ENCODE measurements around the gene PTPRE. TPM values are rescaled to one million over a fixed set of nuclear protein-coding genes. Genes with fewer than 3 reads are reported as not detected.

The PTPRE gene
- total RNA-seq, 3 donors from 2014 or later = 11.8 to 42.9 (median 25.6) TPM

GRCh38 chr10:127959428-127959827 lies 52.5 kb downstream of the PTPRE start:
- H3K4me1 ChIP-seq = no peaks in the 10 kb centered on the region
- TF ChIP-seq CTCF (IDR thresholded peaks at IDR 0.05) (no peak), POLR2A (IDR thresholded peaks at IDR 0.05) (no peak), POLR2AphosphoS5 (IDR thresholded peaks at IDR 0.05) (no peak)
- H3K36me3 ChIP-seq = no peaks in the 10 kb centered on the region
- H3K9me3 ChIP-seq = no peaks in the 10 kb centered on the region
- H3K4me3 ChIP-seq = no peak overlapping the region
- H3K27ac ChIP-seq = no peak overlapping the region
- H3K27me3 ChIP-seq = no peaks in the 10 kb centered on the region
- intact Hi-C loops (cut with DNase I; ENCODE audit: low total_unique reads) = no loop called here
- no peak for DNase-seq (ENCODE audit: low spot score in 2 of 2)

GRCh38 chr10:127961071-127961470 lies 54.2 kb downstream of the PTPRE start:
- DNase-seq (ENCODE audit: low spot score in 2 of 2) = no peak
- H3K27me3 ChIP-seq = no peaks in the 10 kb centered on the region
- no peak for TF ChIP-seq POLR2A (IDR thresholded peaks at IDR 0.05)
- TF ChIP-seq POLR2AphosphoS5 (IDR thresholded peaks at IDR 0.05) = no peak
- TF ChIP-seq CTCF (IDR thresholded peaks at IDR 0.05) = no peak
- no peaks in the 10 kb centered on the region for H3K36me3 ChIP-seq
- intact Hi-C loops (cut with DNase I; ENCODE audit: low total_unique reads) = no loop called here
- H3K4me3 ChIP-seq = no peak overlapping the region
- no peaks in the 10 kb centered on the region for H3K4me1 ChIP-seq
- H3K27ac ChIP-seq = no peak overlapping the region
- H3K9me3 ChIP-seq = no peaks in the 10 kb centered on the region

- H3K27me3 ChIP-seq = no peaks in the 10 kb centered on the region
- no peaks in the 10 kb centered on the region for H3K36me3 ChIP-seq
- H3K4me1 ChIP-seq = no peaks in the 10 kb centered on the region
- H3K9me3 ChIP-seq = no peaks in the 10 kb centered on the region
- H3K27ac ChIP-seq = no peak overlapping the region
- no peak overlapping the region for H3K4me3 ChIP-seq
- TF ChIP-seq POLR2AphosphoS5 (IDR thresholded peaks at IDR 0.05) (no peak), POLR2A (IDR thresholded peaks at IDR 0.05) (no peak), CTCF (IDR thresholded peaks at IDR 0.05) (no peak)
- DNase-seq (ENCODE audit: low spot score in 2 of 2) = no peak
- intact Hi-C loops (cut with DNase I; ENCODE audit: low total_unique reads) = no loop called here
These were observed 55.3 kb downstream of the PTPRE start for GRCh38 chr10:127962205-127962604.

GRCh38 chr10:127963136-127963535 lies 56.2 kb downstream of the PTPRE start:
- H3K9me3 ChIP-seq = no peaks in the 10 kb centered on the region
- H3K4me3 ChIP-seq = no peak overlapping the region
- intact Hi-C loops (cut with DNase I; ENCODE audit: low total_unique reads) = no loop called here
- DNase-seq (ENCODE audit: low spot score in 2 of 2) = no peak
- no peaks in the 10 kb centered on the region for H3K27me3 ChIP-seq
- no peak for TF ChIP-seq POLR2AphosphoS5 (IDR thresholded peaks at IDR 0.05)
- TF ChIP-seq CTCF (IDR thresholded peaks at IDR 0.05) = no peak
- no peak for TF ChIP-seq POLR2A (IDR thresholded peaks at IDR 0.05)
- H3K36me3 ChIP-seq = no peaks in the 10 kb centered on the region
- no peak overlapping the region for H3K27ac ChIP-seq
- no peaks in the 10 kb centered on the region for H3K4me1 ChIP-seq

GRCh38 chr10:127964621-127965020 lies 57.7 kb downstream of the PTPRE start:
- DNase-seq (ENCODE audit: low spot score in 2 of 2) = no peak
- peak overlapping the region in 1 of 3 donors; percentile 10 for H3K4me3 ChIP-seq
- no peak overlapping the region for H3K27ac ChIP-seq
- TF ChIP-seq CTCF (IDR thresholded peaks at IDR 0.05) = no peak
- TF ChIP-seq POLR2A (IDR thresholded peaks at IDR 0.05) = no peak
- TF ChIP-seq POLR2AphosphoS5 (IDR thresholded peaks at IDR 0.05) = no peak
- no peaks in the 10 kb centered on the region for H3K4me1 ChIP-seq
- intact Hi-C loops (cut with DNase I; ENCODE audit: low total_unique reads) = no loop called here
- H3K27me3 ChIP-seq = no peaks in the 10 kb centered on the region
- no peaks in the 10 kb centered on the region for H3K9me3 ChIP-seq
- H3K36me3 ChIP-seq = no peaks in the 10 kb centered on the region

Measured in breast epithelium (tissue), 4 donors.